HG02970 (cell line): ENCODE results near the gene GCNT2.
"Not testable (repeated sequence)": the region's sequence is repeated elsewhere in the genome, so short reads cannot be mapped to it uniquely, and the experiment has no call there.

Experiments
- ATAC-seq: cut with Tn5 transposase; IDR thresholded peaks from one replicate; pipeline ENCODE4 v1.9.1; 2021; ENCODE audit warnings: mild to moderate bottlenecking, moderate library complexity, moderate number of reproducible peaks; ENCODE audit not compliant: unreplicated experiment, low FRiP score

Gene GCNT2

GRCh38 chr6:10644225-10644624 lies 123.1 kb downstream of the GCNT2 start:
- ATAC-seq, result no peak

- no peak for ATAC-seq
Measured at GRCh38 chr6:10655508-10656055, 134.4 kb downstream of the GCNT2 start.

- ATAC-seq, result no peak
Measured at GRCh38 chr6:10658910-10659698, 138.0 kb downstream of the GCNT2 start.

- ATAC-seq, result no peak
Measured at GRCh38 chr6:10659699-10660348, 138.7 kb downstream of the GCNT2 start.

GRCh38 chr6:10660431-10661191 lies 139.5 kb downstream of the GCNT2 start:
- ATAC-seq, result not testable (repeated sequence)

- no peak for ATAC-seq
Measured at GRCh38 chr6:10662207-10662606, 141.1 kb downstream of the GCNT2 start.

- no peak for ATAC-seq
Measured at GRCh38 chr6:10662742-10663141, 141.6 kb downstream of the GCNT2 start.

GRCh38 chr6:10665595-10665994 lies 144.4 kb downstream of the GCNT2 start:
- ATAC-seq, result not testable (repeated sequence)

- no peak for ATAC-seq
Measured at GRCh38 chr6:10668126-10668917, 147.2 kb downstream of the GCNT2 start.

- no peak for ATAC-seq
Measured at GRCh38 chr6:10676403-10676802, 155.3 kb downstream of the GCNT2 start.

- ATAC-seq, result no peak
Measured at GRCh38 chr6:10678456-10678855, 157.3 kb downstream of the GCNT2 start.
